ENCODE measurements around the gene EMILIN3. TPM values are rescaled to one million over a fixed set of nuclear protein-coding genes. Genes with fewer than 3 reads are reported as not detected.

The EMILIN3 gene
- total and polyA plus RNA-seq, 2 of the 8 experiments (the other 6 are each of a cell fraction or from before 2014, with no cell fraction given) = 3.8 to 5.2 TPM

- TF ChIP-seq CHD7 (IDR thresholded peaks at IDR 0.05; ENCODE audit: insufficient replicate concordance, low read length) (no peak), ATF2 (IDR thresholded peaks at IDR 0.05; ENCODE audit: low read length) (no peak), JUND (IDR thresholded peaks at IDR 0.05; ENCODE audit: low read length) (no peak), SP1 (IDR thresholded peaks at IDR 0.05; ENCODE audit: low read depth, low read length) (no peak), EGR1 (IDR thresholded peaks at IDR 0.05; ENCODE audit: borderline replicate concordance, low read depth, low read length) (no peak)
Measured at GRCh38 chr20:41320441-41320840, 46.2 kb downstream of the EMILIN3 start (continued).

All from H1 (cell line).